ENCODE measurements around the gene PDLIM7. TPM values are rescaled to one million over a fixed set of nuclear protein-coding genes. Genes with fewer than 3 reads are reported as not detected.

The PDLIM7 gene
- polyA plus RNA-seq, 1 donor from 2014 or later: 21.0 TPM

DNA sequence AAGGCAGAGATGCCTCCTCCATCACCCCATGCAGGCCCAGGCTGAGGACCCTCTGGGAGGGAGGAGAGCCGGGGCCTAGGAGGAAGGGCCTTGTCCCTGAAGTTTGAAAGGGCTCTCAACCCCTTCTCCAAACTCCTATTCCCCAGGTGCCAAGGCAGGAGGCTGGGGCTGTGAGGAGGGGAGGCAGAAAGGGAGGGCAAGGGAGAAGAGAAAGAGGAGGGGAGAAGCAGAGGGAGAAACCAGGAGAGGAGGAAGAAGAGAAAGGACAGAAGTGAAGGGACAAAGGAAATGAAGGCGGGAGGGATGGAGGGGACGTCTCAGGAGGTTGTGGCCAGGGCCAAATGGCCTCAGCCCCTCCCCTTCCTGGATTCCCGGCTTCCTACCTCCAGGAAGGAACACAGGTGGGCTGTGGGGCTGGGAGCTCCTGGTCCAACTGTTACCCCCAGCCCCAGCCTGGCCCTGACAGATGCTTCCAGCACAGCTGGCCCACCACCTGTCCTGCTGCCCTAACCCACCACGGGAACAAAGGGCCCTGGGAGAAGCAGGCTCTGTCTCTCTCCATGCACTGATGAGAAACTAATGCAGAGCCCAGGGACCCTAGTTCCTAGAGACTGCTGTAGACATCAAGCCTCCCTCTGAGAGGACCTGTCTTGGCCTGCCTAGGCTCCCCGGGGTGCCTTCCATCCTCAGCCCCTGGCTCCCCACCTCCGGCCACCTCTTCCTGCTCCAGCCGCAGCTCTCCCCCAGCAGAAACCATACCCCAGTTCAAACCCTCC is 27.5 kb downstream of the PDLIM7 start:
- Histone ChIP-seq H3K9me3 (ENCODE audit: low read length) (no peaks in the 10 kb centered on the region), H4K20me1 (ENCODE audit: insufficient read depth) (peaks cover 35% of the 10 kb centered on the region), H3K9ac (ENCODE audit: low read length) (peak overlapping the region; percentile 98), H3K4me2 (ENCODE audit: low read length) (peak overlapping the region; percentile 85), H3K9me2 (ENCODE audit: insufficient read depth, low read length) (no peaks in the 10 kb centered on the region), H3K27me3 (ENCODE audit: insufficient read depth, low read depth, low read length) (no peaks in the 10 kb centered on the region), H3K4me3 (ENCODE audit: low read length) (peak overlapping the region; percentile 98), H2AFZ (ENCODE audit: low read depth, low read length) (no peak overlapping the region), H3K27ac (ENCODE audit: low read length) (peak overlapping the region; percentile 92), H3F3A (ENCODE audit: insufficient read depth, low read length, poor library complexity, severe bottlenecking) (peaks cover 4% of the 10 kb centered on the region), H3K79me2 (replicated peaks; ENCODE audit: insufficient read depth, low read length) (peaks cover 69% of the 10 kb centered on the region), H3K36me3 (ENCODE audit: insufficient read depth, low read length) (peaks cover 14% of the 10 kb centered on the region)
- TF ChIP-seq EP300 (conservative IDR thresholded peaks at IDR 0.05; ENCODE audit: poor library complexity, severe bottlenecking) (no peak), MXI1 (conservative IDR thresholded peaks at IDR 0.05; ENCODE audit: poor library complexity, severe bottlenecking) (no peak), CTCF (IDR thresholded peaks at IDR 0.05; ENCODE audit: poor library complexity, severe bottlenecking) (no peak), REST (IDR thresholded peaks at IDR 0.05; ENCODE audit: borderline replicate concordance) (no peak), RAD21 (conservative IDR thresholded peaks at IDR 0.05) (no peak), TAF1 (IDR thresholded peaks at IDR 0.05; ENCODE audit: low read depth) (no peak), EZH2 (IDR thresholded peaks at IDR 0.05; ENCODE audit: borderline replicate concordance, insufficient read depth, low read length, poor library complexity, severe bottlenecking) (no peak), POLR2AphosphoS5 (IDR thresholded peaks at IDR 0.05) (no peak), SMC3 (conservative IDR thresholded peaks at IDR 0.05; ENCODE audit: poor library complexity) (no peak)

- H3K4me2 ChIP-seq (ENCODE audit: low read length): peak overlapping the region; percentile 85
- TF ChIP-seq MXI1 (conservative IDR thresholded peaks at IDR 0.05; ENCODE audit: poor library complexity, severe bottlenecking): peak; percentile 77
- TF ChIP-seq EP300 (conservative IDR thresholded peaks at IDR 0.05; ENCODE audit: poor library complexity, severe bottlenecking): peak; percentile 45
- no peak for TF ChIP-seq RAD21 (conservative IDR thresholded peaks at IDR 0.05)
- TF ChIP-seq POLR2AphosphoS5 (IDR thresholded peaks at IDR 0.05): peak; percentile 36
- no peak for TF ChIP-seq CTCF (IDR thresholded peaks at IDR 0.05; ENCODE audit: poor library complexity, severe bottlenecking)
- TF ChIP-seq EZH2 (IDR thresholded peaks at IDR 0.05; ENCODE audit: borderline replicate concordance, insufficient read depth, low read length, poor library complexity, severe bottlenecking): no peak
- TF ChIP-seq SMC3 (conservative IDR thresholded peaks at IDR 0.05; ENCODE audit: poor library complexity): peak; percentile 8
- peaks cover 14% of the 10 kb centered on the region for H3K36me3 ChIP-seq (ENCODE audit: insufficient read depth, low read length)
- no peaks in the 10 kb centered on the region for H3K9me2 ChIP-seq (ENCODE audit: insufficient read depth, low read length)
- H2AFZ ChIP-seq (ENCODE audit: low read depth, low read length): no peak overlapping the region
- peak overlapping the region; percentile 92 for H3K27ac ChIP-seq (ENCODE audit: low read length)
- peaks cover 4% of the 10 kb centered on the region for H3F3A ChIP-seq (ENCODE audit: insufficient read depth, low read length, poor library complexity, severe bottlenecking)
- H3K79me2 ChIP-seq (replicated peaks; ENCODE audit: insufficient read depth, low read length): peaks cover 69% of the 10 kb centered on the region
- H3K9me3 ChIP-seq (ENCODE audit: low read length): no peaks in the 10 kb centered on the region
- no peaks in the 10 kb centered on the region for H3K27me3 ChIP-seq (ENCODE audit: insufficient read depth, low read depth, low read length)
- H3K9ac ChIP-seq (ENCODE audit: low read length): peak overlapping the region; percentile 98
- H3K4me3 ChIP-seq (ENCODE audit: low read length): peak overlapping the region; percentile 98
- H4K20me1 ChIP-seq (ENCODE audit: insufficient read depth): peaks cover 35% of the 10 kb centered on the region
Observed at GRCh38 chr5:177468685-177469628, 28.4 kb downstream of the PDLIM7 start.

All from neural cell (in vitro differentiated cells).